Measurements from ENCODE around the gene ABCB11. TPM values are rescaled to one million over a fixed set of nuclear protein-coding genes. Genes with fewer than 3 reads are reported as not detected.
"Not testable (repeated sequence)": the region's sequence is repeated elsewhere in the genome, so short reads cannot be mapped to it uniquely, and the experiment has no call there.

The ABCB11 gene
- total RNA-seq, 4 donors from 2014 or later = 0.06 TPM; not detected in 3

- Histone ChIP-seq H3K9me3 (no peaks in the 10 kb centered on the region), H3K36me3 (no peaks in the 10 kb centered on the region), H3K27me3 (no peaks in the 10 kb centered on the region), H3K4me3 (no peak overlapping the region), H3K27ac (replicated peaks in 1 of 4) (no peak overlapping the region), H3K4me1 (no peaks in the 10 kb centered on the region)
- WGBS = 86% methylated on average over 6 of the region's 6 CpGs
- no peak for DNase-seq (ENCODE audit: extremely low spot score)
- TF ChIP-seq POLR2A (IDR thresholded peaks at IDR 0.05; ENCODE audit: low read depth) (no peak), EP300 (IDR thresholded peaks at IDR 0.05) (no peak), CTCF (IDR thresholded peaks at IDR 0.05) (no peak), POLR2AphosphoS5 (IDR thresholded peaks at IDR 0.05) (no peak)
- intact Hi-C loops (cut with DNase I) = no loop called here
Observed at GRCh38 chr2:168874368-168875054, 156.6 kb downstream of the ABCB11 start.

GRCh38 chr2:168870824-168871223 is 160.3 kb downstream of the ABCB11 start:
- H3K4me1 ChIP-seq; H3K4me3 ChIP-seq; DNase-seq (ENCODE audit: extremely low spot score); intact Hi-C loops (cut with DNase I); H3K27ac ChIP-seq (replicated peaks in 1 of 4); H3K9me3 ChIP-seq; H3K36me3 ChIP-seq; H3K27me3 ChIP-seq: not testable (repeated sequence)
- WGBS = 97% methylated on average over 4 of the region's 4 CpGs

Other genes starting within 250 kb of the ABCB11 start
- gene NOSTRIN, start 228.7 kb downstream of the ABCB11 start, total RNA-seq = 10 to 100 TPM in 3 of 4 donors, 1 to 10 TPM in 1; 6.6 to 21.5 (median 16.2) TPM
- under 1 TPM in 1 of 4 donors, not detected in 3; 0.23 TPM for gene SPC25, start 140.9 kb downstream of the ABCB11 start, total RNA-seq
- not detected for gene G6PC2, start 130.0 kb downstream of the ABCB11 start, total RNA-seq
- gene DHRS9, start 38.2 kb upstream of the ABCB11 start, total RNA-seq = under 1 TPM in 3 of 4 donors, not detected in 1; 0.75 to 0.99 (median 0.83) TPM